ENCODE data around the gene KLF7.

- TF ChIP-seq CTCF (IDR thresholded peaks at IDR 0.05 in 2 of 3, conservative IDR thresholded peaks at IDR 0.05 in 1 of 3; ENCODE audit: borderline replicate concordance in 1 of 3, insufficient read depth in 1 of 3, low read depth in 2 of 3, low read length in 2 of 3) (no peak), POLR2AphosphoS5 (IDR thresholded peaks at IDR 0.05; ENCODE audit: low read depth, low read length) (no peak), FOSL1 (IDR thresholded peaks at IDR 0.05; ENCODE audit: low read depth) (no peak), ZBTB33 (IDR thresholded peaks at IDR 0.05; ENCODE audit: extremely low read depth, insufficient replicate concordance, low read length) (no peak), CEBPB (IDR thresholded peaks at IDR 0.05; ENCODE audit: low read depth) (no peak)
Measured at GRCh38 chr2:207071820-207072219, 93.9 kb downstream of the KLF7 start.
